Measurements from ENCODE around the gene DIPK1C. TPM values are rescaled to one million over a fixed set of nuclear protein-coding genes. Genes with fewer than 3 reads are reported as not detected.

The DIPK1C gene
- total and polyA plus RNA-seq, 9 of the 15 experiments (the other 6 are each of a cell fraction or from before 2014, with no cell fraction given) = 0.04 to 0.32 (median 0.15) TPM; not detected in 2

GRCh38 chr18:74495581-74496507, 38.7 kb upstream of the DIPK1C start, which contains the start of gene CNDP2 (continued):
- no peak for TF ChIP-seq ZBTB49 (CRISPR knock-in tag; IDR thresholded peaks at IDR 0.05; ENCODE audit: borderline replicate concordance)
- TF ChIP-seq PTTG1 (tag; IDR thresholded peaks at IDR 0.05; ENCODE audit: low read depth) = no peak
- TF ChIP-seq NR3C1 (CRISPR knock-in tag; IDR thresholded peaks at IDR 0.05) = no peak
- no peak for TF ChIP-seq COPS2 (conservative IDR thresholded peaks at IDR 0.05)
- no peak; the same call in 1 of the 2 replicates for TF ChIP-seq ZBTB1 (CRISPR knock-in tag; IDR thresholded peaks at IDR 0.05; ENCODE audit: borderline replicate concordance, low read depth)
- TF ChIP-seq SMARCE1 (IDR thresholded peaks at IDR 0.05) = no peak
- no peak for TF ChIP-seq ZNF318 (IDR thresholded peaks at IDR 0.05; ENCODE audit: borderline replicate concordance in 1 of 2, low read depth in 1 of 2)
- TF ChIP-seq HIVEP1 (CRISPR knock-in tag; IDR thresholded peaks at IDR 0.05) = no peak
- TF ChIP-seq BHLHE40 (IDR thresholded peaks at IDR 0.05; ENCODE audit: low read length) = no peak
- no peak for TF ChIP-seq FOXK1 (CRISPR knock-in tag; IDR thresholded peaks at IDR 0.05; ENCODE audit: borderline replicate concordance)
- no peak for TF ChIP-seq OTX1 (CRISPR knock-in tag; IDR thresholded peaks at IDR 0.05)
- no peak for TF ChIP-seq CLOCK (CRISPR knock-in tag; IDR thresholded peaks at IDR 0.05; ENCODE audit: borderline replicate concordance)
